IPS DF 19.7 (cell line): ENCODE data around the gene EXOC3L2.
"Not testable (repeated sequence)": the region's sequence is repeated elsewhere in the genome, so short reads cannot be mapped to it uniquely, and the experiment has no call there.

Source experiments
- DNase-seq: peaks from one replicate; pipeline ENCODE4 v3.0.0-alpha.2; 2013; ENCODE audit warnings: low read depth, low spot score

The EXOC3L2 gene

GRCh38 chr19:45245334-45245787 lies at the start of gene EXOC3L2:
TSS of gene EXOC3L2 (minus strand) at chr19:45245407. CDS start at chr19:45239045, 6,362 bp downstream.
- DNase-seq, result no peak

- DNase-seq, result no peak
Measured at GRCh38 chr19:45294291-45295029, 49.3 kb upstream of the EXOC3L2 start.

- no peak for DNase-seq
Measured at GRCh38 chr19:45293682-45294081, 48.5 kb upstream of the EXOC3L2 start.

GRCh38 chr19:45291834-45292233 lies 46.6 kb upstream of the EXOC3L2 start:
- no peak for DNase-seq

GRCh38 chr19:45290381-45290931 lies 45.2 kb upstream of the EXOC3L2 start:
- DNase-seq, result no peak

- DNase-seq, result no peak
Measured at GRCh38 chr19:45283443-45284033, 38.3 kb upstream of the EXOC3L2 start.

GRCh38 chr19:45280471-45280961 lies 35.3 kb upstream of the EXOC3L2 start:
- no peak for DNase-seq

- no peak for DNase-seq
Measured at GRCh38 chr19:45279587-45280192, 34.5 kb upstream of the EXOC3L2 start.

GRCh38 chr19:45278087-45278486 lies 32.9 kb upstream of the EXOC3L2 start:
- no peak for DNase-seq

GRCh38 chr19:45276284-45276687 lies 31.1 kb upstream of the EXOC3L2 start:
- DNase-seq, result no peak

- no peak for DNase-seq
Measured at GRCh38 chr19:45275370-45275971, 30.3 kb upstream of the EXOC3L2 start.

GRCh38 chr19:45273521-45273855 lies 28.3 kb upstream of the EXOC3L2 start:
- DNase-seq, result no peak

GRCh38 chr19:45271735-45272108 lies 26.5 kb upstream of the EXOC3L2 start:
- DNase-seq, result no peak

GRCh38 chr19:45271098-45271734 lies 26.0 kb upstream of the EXOC3L2 start:
- DNase-seq, result no peak

- DNase-seq, result not testable (repeated sequence)
Measured at GRCh38 chr19:45269939-45270338, 24.7 kb upstream of the EXOC3L2 start.

- DNase-seq, result no peak
Measured at GRCh38 chr19:45267296-45267695, 22.1 kb upstream of the EXOC3L2 start.

GRCh38 chr19:45265375-45265774 lies 20.2 kb upstream of the EXOC3L2 start:
- no peak for DNase-seq

- DNase-seq, result no peak
Measured at GRCh38 chr19:45264781-45265317, 19.6 kb upstream of the EXOC3L2 start.

GRCh38 chr19:45263013-45263412 lies 17.8 kb upstream of the EXOC3L2 start:
- no peak for DNase-seq

- no peak for DNase-seq
Measured at GRCh38 chr19:45262570-45262969, 17.4 kb upstream of the EXOC3L2 start.

- no peak for DNase-seq
Measured at GRCh38 chr19:45258862-45259261, 13.7 kb upstream of the EXOC3L2 start.
